Endodermal cell (in vitro differentiated cells): ENCODE data around the gene OR8J3. TPM values are rescaled to one million over a fixed set of nuclear protein-coding genes. Genes with fewer than 3 reads are reported as not detected.

Source experiments
- DNase-seq: peaks from one replicate; pipeline ENCODE4 v3.0.0-alpha.2; 2017
- H3K27ac ChIP-seq: 2 replicates; pipeline ENCODE4 v1.5.1; 2013; ENCODE audit warnings: mild to moderate bottlenecking, low read depth, low read length, moderate library complexity
- H3K27me3 ChIP-seq: 2 replicates; pipeline ENCODE4 v1.6.1; 2013; ENCODE audit warnings: mild to moderate bottlenecking, low read length, moderate library complexity; ENCODE audit not compliant: insufficient read depth, control insufficient read depth, poor library complexity, severe bottlenecking
- H3K36me3 ChIP-seq: 2 replicates; pipeline ENCODE4 v1.7.0; 2013; ENCODE audit warnings: mild to moderate bottlenecking, low read length, moderate library complexity; ENCODE audit not compliant: control insufficient read depth, insufficient read depth
- H3K4me1 ChIP-seq: one replicate; pipeline ENCODE4 v1.7.0; 2013; ENCODE audit warnings: low read length; ENCODE audit not compliant: control insufficient read depth, insufficient read depth
- H3K4me3 ChIP-seq: 2 replicates; pipeline ENCODE4 v1.5.1; 2013; ENCODE audit warnings: mild to moderate bottlenecking, low read length, moderate library complexity
- H3K9ac ChIP-seq: 2 replicates; pipeline ENCODE4 v1.6.1; 2013; ENCODE audit warnings: mild to moderate bottlenecking, low read length, moderate library complexity; ENCODE audit not compliant: poor library complexity, severe bottlenecking; ENCODE audit errors: extremely low read depth
- H3K9me3 ChIP-seq: 2 replicates; pipeline ENCODE4 v1.6.1; 2013; ENCODE audit warnings: mild to moderate bottlenecking, low read length, moderate library complexity; ENCODE audit not compliant: control insufficient read depth
- H3K27ac Mint-ChIP-seq: 2 replicates; pipeline ENCODE4 v1.8.0; 2020; ENCODE audit warnings: mixed read lengths
- H3K27me3 Mint-ChIP-seq: 2 replicates; pipeline ENCODE4 v1.8.0; 2021; ENCODE audit warnings: mild to moderate bottlenecking, mixed read lengths; ENCODE audit not compliant: insufficient read depth
- H3K36me3 Mint-ChIP-seq: 2 replicates; pipeline ENCODE4 v1.8.0; 2020; ENCODE audit warnings: low read depth, mixed read lengths
- H3K4me1 Mint-ChIP-seq: 2 replicates; pipeline ENCODE4 v1.8.0; 2020; ENCODE audit warnings: mixed read lengths
- H3K4me3 Mint-ChIP-seq: 2 replicates; pipeline ENCODE4 v1.8.0; 2020; ENCODE audit warnings: mild to moderate bottlenecking, moderate library complexity, mixed read lengths
- H3K9me3 Mint-ChIP-seq: 2 replicates; pipeline ENCODE4 v1.8.0; 2020; ENCODE audit warnings: mild to moderate bottlenecking, mixed read lengths
- CTCF ChIP-seq: fragments of 200-600 bp; sonication (generic); conservative IDR thresholded peaks from 2 replicates; pipeline ENCODE4 v1.5.0; 2021; ENCODE audit warnings: antibody characterized with exemption, mild to moderate bottlenecking
- WGBS, 2 experiments: methylation state at CpG; one replicate each; pipeline versions ENCODE4 v1.1.5 to v1.1.7; 2013; ENCODE audit warnings: missing lambda C conversion rate in 2 of 2, mixed read lengths in 1 of 2; ENCODE audit not compliant: insufficient coverage in 1 of 2, insufficient read length in 1 of 2; 5-methylcytosine and 5-hydroxymethylcytosine counted together
- total RNA-seq, 2 donors: library from RNA; stranded (reverse); fragmentation: NEBNext Ultra II Directional in 1 of 2; extraction: Animal tissue kit (Norgen Biotek cat#: 25700) in 1 of 2; gene quantifications; 2 replicates in 1 of 2; 3 replicates in 1 of 2; pipeline ENCODE4 v1.2.1, GENCODE V29; 2021

OR8J3 gene
- total RNA-seq, 2 donors from 2014 or later = not detected

DNA sequence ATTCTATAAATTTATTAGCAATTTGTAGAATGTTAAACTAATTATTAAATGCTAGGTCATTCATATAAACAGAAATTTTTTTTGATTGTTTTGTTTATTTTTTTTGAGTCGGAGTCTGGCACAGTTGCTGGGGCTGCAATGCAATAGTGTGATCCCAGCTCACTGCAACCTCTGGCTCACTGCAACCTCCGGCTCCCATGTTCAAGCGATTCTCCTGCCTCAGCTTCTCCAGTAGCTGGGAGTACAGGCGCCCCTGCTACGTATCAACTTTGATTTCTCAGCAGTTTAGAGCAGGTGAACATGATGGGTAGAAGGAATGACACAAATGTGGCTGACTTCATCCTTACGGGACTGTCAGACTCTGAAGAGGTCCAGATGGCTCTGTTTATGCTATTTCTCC is 17.9 kb downstream of the OR8J3 start, which contains the start of gene OR8H3:
OR8H3 (plus strand) TSS at position 301 of the 400 bp plus-strand sequence; CDS start at position 301, 0 bp downstream.
- Histone ChIP-seq H3K4me1 (no peaks in the 10 kb centered on the region), H3K36me3 (no peaks in the 10 kb centered on the region), H3K27me3 (no peaks in the 10 kb centered on the region), H3K4me3 (no peak within 1 kb of the TSS), H3K9me3 (no peaks in the 10 kb centered on the region), H3K9ac (no peak within 1 kb of the TSS), H3K27ac (no peak within 1 kb of the TSS)
- no peak for DNase-seq
- H3K36me3 Mint-ChIP-seq = no peaks in the 10 kb centered on the region
- H3K27ac Mint-ChIP-seq = no peak within 1 kb of the TSS
- WGBS, 2 experiments = 90 to 96% methylated on average over 4 to 6 of the region's 6 CpGs
- H3K9me3 Mint-ChIP-seq = peaks cover 3% of the 10 kb centered on the region
- no peak for TF ChIP-seq CTCF
- no peak within 1 kb of the TSS for H3K4me3 Mint-ChIP-seq
- H3K27me3 Mint-ChIP-seq = no peaks in the 10 kb centered on the region
- H3K4me1 Mint-ChIP-seq = no peaks in the 10 kb centered on the region

GRCh38 chr11:56103210-56103737 is 36.7 kb downstream of the OR8J3 start, which contains the start of gene OR8H2:
OR8H2 (plus strand) TSS chr11:56103687; CDS start chr11:56105043, 1,356 bp downstream.
- Histone ChIP-seq H3K27me3 (no peaks in the 10 kb centered on the region), H3K4me1 (no peaks in the 10 kb centered on the region), H3K9ac (no peak within 1 kb of the TSS), H3K27ac (no peak within 1 kb of the TSS), H3K4me3 (no peak within 1 kb of the TSS), H3K9me3 (no peaks in the 10 kb centered on the region), H3K36me3 (no peaks in the 10 kb centered on the region)
- no peaks in the 10 kb centered on the region for H3K4me1 Mint-ChIP-seq
- H3K4me3 Mint-ChIP-seq = no peak within 1 kb of the TSS
- no peak for DNase-seq
- peaks cover 4% of the 10 kb centered on the region for H3K9me3 Mint-ChIP-seq
- no peaks in the 10 kb centered on the region for H3K27me3 Mint-ChIP-seq
- H3K27ac Mint-ChIP-seq = no peak within 1 kb of the TSS
- no peak for TF ChIP-seq CTCF
- no peaks in the 10 kb centered on the region for H3K36me3 Mint-ChIP-seq

DNA sequence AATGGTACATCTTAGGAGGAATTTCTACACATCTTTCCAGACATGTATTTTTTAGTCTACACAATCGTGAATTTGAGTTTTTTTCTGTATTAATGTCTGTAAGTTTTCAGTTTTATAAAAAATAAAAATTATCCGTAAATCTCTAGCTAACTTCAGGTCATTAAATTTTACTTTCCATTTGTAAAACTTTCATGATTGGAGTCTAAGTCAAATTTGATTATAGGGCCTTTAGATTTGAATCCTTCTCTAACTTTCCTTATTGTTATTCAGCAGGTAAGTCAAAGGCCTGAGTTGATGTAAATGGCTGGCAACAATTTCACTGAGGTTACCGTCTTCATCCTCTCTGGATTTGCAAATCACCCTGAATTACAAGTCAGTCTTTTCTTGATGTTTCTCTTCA is 47.0 kb downstream of the OR8J3 start, which contains the start of gene OR8I2:
OR8I2 (plus strand) TSS at position 301 of the 400 bp plus-strand sequence; CDS start at position 301, 0 bp downstream.
- no peak for TF ChIP-seq CTCF
- no peaks in the 10 kb centered on the region for H3K27me3 Mint-ChIP-seq
- whole genome bisulfite sequencing, 2 experiments = 96% methylated on average over 2 of the region's 3 CpGs; no CpG with 5 or more reads in 1 of the 2 experiments
- Histone ChIP-seq H3K9ac (no peak within 1 kb of the TSS), H3K4me1 (no peaks in the 10 kb centered on the region), H3K9me3 (no peaks in the 10 kb centered on the region), H3K36me3 (no peaks in the 10 kb centered on the region), H3K27ac (no peak within 1 kb of the TSS), H3K4me3 (no peak within 1 kb of the TSS), H3K27me3 (no peaks in the 10 kb centered on the region)
- H3K4me1 Mint-ChIP-seq = no peaks in the 10 kb centered on the region
- no peak within 1 kb of the TSS for H3K27ac Mint-ChIP-seq
- H3K36me3 Mint-ChIP-seq = no peaks in the 10 kb centered on the region
- no peak within 1 kb of the TSS for H3K4me3 Mint-ChIP-seq
- no peaks in the 10 kb centered on the region for H3K9me3 Mint-ChIP-seq
- DNase-seq = no peak
